Measurements from ENCODE around the gene CC2D2A.

- no peak for TF ChIP-seq CTCF (IDR thresholded peaks at IDR 0.05 in 2 of 3, conservative IDR thresholded peaks at IDR 0.05 in 1 of 3; ENCODE audit: control insufficient read depth in 2 of 3, extremely low read depth in 1 of 3, insufficient read depth in 1 of 3, low read depth in 3 of 3, low read length in 3 of 3)
- no peak for TF ChIP-seq CBFB (IDR thresholded peaks at IDR 0.05; ENCODE audit: low read depth)
- no peak for TF ChIP-seq CBX5 (IDR thresholded peaks at IDR 0.05; ENCODE audit: low read depth)
- TF ChIP-seq POLR2AphosphoS5 (IDR thresholded peaks at IDR 0.05; ENCODE audit: low read length), result no peak
- no peak for TF ChIP-seq E2F4 (IDR thresholded peaks at IDR 0.05; ENCODE audit: low read depth, low read length)
- TF ChIP-seq SREBF1 (IDR thresholded peaks at IDR 0.05; ENCODE audit: low read length), result no peak
- TF ChIP-seq USF2 (IDR thresholded peaks at IDR 0.05; ENCODE audit: borderline replicate concordance, low read depth, low read length), result no peak
- no peak for TF ChIP-seq GABPA (IDR thresholded peaks at IDR 0.05; ENCODE audit: low read depth)
- no peak for TF ChIP-seq IRF3 (IDR thresholded peaks at IDR 0.05)
- TF ChIP-seq EZH2 (IDR thresholded peaks at IDR 0.05; ENCODE audit: borderline replicate concordance, control insufficient read depth, low read depth, low read length), result no peak
- TF ChIP-seq FOXM1 (IDR thresholded peaks at IDR 0.05; ENCODE audit: low read depth, low read length), result no peak
- TF ChIP-seq RBBP5 (conservative IDR thresholded peaks at IDR 0.05), result no peak
These were observed 41.3 kb downstream of the CC2D2A start for GRCh38 chr4:15510961-15511360.

Data from GM12878 (cell line).